ENCODE results near the gene MAPK11. TPM values are rescaled to one million over a fixed set of nuclear protein-coding genes. Genes with fewer than 3 reads are reported as not detected.
A peak's percentile ranks its signal among the peaks of the same experiment; 100 is the strongest.

The MAPK11 gene
- total RNA-seq, 2 experiments from 2014 or later: 5.9 to 6.2 TPM

DNA sequence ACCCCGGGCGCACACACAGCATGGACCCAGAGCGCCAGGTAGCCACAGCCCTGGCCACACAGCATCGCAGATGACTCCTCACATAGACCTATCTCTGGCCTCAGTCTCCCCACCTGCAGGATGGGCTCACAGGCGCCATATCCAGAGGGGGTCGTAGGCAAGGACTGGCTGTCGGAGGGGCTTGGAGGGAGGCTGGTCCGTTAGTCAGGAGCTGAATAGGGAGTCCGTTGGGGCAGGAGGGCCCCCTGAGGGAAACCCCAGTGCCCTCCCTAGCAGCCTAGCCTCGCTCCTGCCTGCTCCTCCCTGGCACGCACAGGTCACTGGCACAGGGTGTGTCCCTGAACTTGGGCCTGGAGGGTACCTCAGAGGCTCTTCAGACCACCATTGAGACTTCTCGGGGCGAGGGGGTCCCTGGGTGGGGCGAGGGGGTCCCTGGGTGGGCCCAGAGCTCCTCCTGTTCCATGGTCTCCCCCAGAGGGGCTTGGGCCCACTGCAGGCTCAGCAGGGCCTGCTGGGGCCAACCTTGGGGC, 35.3 kb upstream of the MAPK11 start:
- CTCF ChIA-PET: interaction anchor here (1.0 kb wide), 1 partner anchor 11 kb away, joined by 3 read pairs; no protein-coding TSS in a partner anchor
- H3K9me3 Mint-ChIP-seq: no peaks in the 10 kb centered on the region

DNA sequence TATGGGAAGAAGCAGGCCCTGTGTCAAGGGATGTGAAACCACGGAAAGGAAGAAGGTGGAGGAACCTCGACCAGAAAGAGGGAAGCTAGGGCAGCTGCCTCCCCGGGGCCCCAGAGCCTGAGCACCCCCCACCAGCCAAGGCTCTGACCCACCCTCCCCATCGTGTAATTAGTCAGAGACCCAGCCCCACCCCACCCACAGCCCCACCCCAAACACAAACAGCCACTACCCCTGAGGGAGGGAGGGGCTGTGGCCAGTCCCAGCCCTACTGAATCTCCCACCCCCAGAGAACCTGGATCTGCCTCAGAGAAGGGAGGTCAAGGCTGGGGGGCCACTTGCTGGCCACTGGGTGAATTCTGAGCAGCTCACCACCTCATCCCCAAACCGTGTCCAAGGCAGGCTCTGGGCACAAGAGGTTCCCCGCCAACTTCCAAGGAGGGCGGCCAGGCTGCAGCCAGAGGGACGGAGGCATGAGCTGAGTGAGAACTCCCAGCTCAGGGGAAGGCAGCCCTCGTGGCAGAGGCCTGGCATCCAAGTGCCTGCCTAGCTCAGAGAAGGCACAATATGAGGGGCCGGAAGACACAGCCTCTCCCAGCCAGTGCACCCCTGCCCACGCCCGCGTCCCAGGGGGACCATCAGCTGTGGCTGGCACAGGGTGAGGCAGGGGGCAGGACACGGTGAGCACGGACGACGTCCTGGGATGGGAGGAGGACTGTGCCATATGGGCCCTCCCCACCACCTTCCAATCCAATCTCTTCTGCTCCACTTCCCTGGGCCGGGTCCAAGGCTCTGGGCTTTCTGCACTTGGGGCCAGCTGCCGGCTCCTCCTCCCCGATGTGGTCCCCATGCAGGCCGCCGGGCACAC, 34.6 kb upstream of the MAPK11 start:
- ATAC-seq (no peak), DNase-seq (no peak)
- H3K4me1 Mint-ChIP-seq (ENCODE audit: low read depth): peaks cover 15% of the 10 kb centered on the region
- no peaks in the 10 kb centered on the region for H3K36me3 Mint-ChIP-seq (ENCODE audit: low read depth)
- intact Hi-C loops (cut with micrococcal nuclease): no loop called here
- H3K27ac Mint-ChIP-seq: no peak overlapping the region
- H3K27me3 Mint-ChIP-seq: peaks cover 13% of the 10 kb centered on the region
- TF ChIP-seq, protein P1, sequence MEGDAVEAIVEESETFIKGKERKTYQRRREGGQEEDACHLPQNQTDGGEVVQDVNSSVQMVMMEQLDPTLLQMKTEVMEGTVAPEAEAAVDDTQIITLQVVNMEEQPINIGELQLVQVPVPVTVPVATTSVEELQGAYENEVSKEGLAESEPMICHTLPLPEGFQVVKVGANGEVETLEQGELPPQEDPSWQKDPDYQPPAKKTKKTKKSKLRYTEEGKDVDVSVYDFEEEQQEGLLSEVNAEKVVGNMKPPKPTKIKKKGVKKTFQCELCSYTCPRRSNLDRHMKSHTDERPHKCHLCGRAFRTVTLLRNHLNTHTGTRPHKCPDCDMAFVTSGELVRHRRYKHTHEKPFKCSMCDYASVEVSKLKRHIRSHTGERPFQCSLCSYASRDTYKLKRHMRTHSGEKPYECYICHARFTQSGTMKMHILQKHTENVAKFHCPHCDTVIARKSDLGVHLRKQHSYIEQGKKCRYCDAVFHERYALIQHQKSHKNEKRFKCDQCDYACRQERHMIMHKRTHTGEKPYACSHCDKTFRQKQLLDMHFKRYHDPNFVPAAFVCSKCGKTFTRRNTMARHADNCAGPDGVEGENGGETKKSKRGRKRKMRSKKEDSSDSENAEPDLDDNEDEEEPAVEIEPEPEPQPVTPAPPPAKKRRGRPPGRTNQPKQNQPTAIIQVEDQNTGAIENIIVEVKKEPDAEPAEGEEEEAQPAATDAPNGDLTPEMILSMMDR (IDR thresholded peaks at IDR 0.05): no peak
- POLR2A ChIA-PET: interaction anchor here (2.2 kb wide), 1 partner anchor 9 kb away, joined by 9 read pairs; no protein-coding TSS in a partner anchor
- H3K9me3 Mint-ChIP-seq: no peaks in the 10 kb centered on the region
- CTCF ChIA-PET: interaction anchor here (1.0 to 1.5 kb wide), 2 partner anchors 10 to 52 kb away, joined by 3 to 4 read pairs; no protein-coding TSS in a partner anchor
- H3K4me3 Mint-ChIP-seq: no peak overlapping the region

More for the DNA sequence above, 35.3 kb upstream of the MAPK11 start:
- Mint-ChIP-seq H3K27me3 (peaks cover 13% of the 10 kb centered on the region), H3K27ac (no peak overlapping the region), H3K36me3 (ENCODE audit: low read depth) (no peaks in the 10 kb centered on the region), H3K4me1 (ENCODE audit: low read depth) (peaks cover 15% of the 10 kb centered on the region), H3K4me3 (no peak overlapping the region)
- ATAC-seq (no peak), DNase-seq (no peak)
- TF ChIP-seq, protein P1 (IDR thresholded peaks at IDR 0.05): no peak
- POLR2A ChIA-PET: interaction anchor here (1.5 to 2.2 kb wide), 3 partner anchors 8 to 11 kb away, joined by 3 to 9 read pairs (median 8); no protein-coding TSS in a partner anchor
- intact Hi-C loops (cut with micrococcal nuclease): no loop called here

DNA sequence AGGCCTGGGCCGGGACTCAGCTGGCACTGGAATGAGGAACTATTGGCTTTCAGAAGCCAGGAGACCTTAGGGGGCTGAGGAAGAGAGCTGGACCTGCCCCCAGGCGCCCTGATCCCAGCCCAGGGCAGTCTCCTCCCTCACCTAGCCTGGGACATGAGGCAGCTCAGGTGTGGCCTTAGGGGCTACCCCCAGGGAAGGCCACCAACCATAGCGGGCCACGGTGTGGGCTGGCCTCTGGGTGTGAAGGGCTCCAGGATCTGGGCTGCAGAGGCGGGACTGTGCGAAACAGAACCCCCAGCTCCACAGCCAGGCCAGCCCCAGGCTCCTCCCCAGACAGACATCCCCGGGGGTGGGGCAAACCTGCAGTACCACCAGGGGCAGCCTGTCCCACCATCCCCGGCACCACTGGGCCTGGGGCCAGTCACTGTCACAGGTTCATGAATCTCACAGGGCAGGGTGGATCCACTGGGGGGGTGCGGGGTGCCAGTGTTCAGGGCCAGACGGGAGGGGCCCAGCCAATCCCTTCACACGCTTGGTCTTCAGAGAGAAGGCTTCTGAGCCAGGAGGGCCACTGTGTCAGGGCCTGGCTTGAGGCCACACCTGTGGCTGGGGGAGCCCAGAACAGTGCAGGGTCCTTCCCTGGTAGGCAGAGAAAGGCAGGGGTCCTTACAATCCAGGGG, 33.8 kb upstream of the MAPK11 start:
- H3K4me1 Mint-ChIP-seq (ENCODE audit: low read depth): peaks cover 15% of the 10 kb centered on the region
- ChIA-PET CTCF (interaction anchor here (0.7 to 1.5 kb wide), 4 partner anchors 10 to 51 kb away, joined by 3 to 4 read pairs (median 3); no protein-coding TSS in a partner anchor), POLR2A (interaction anchor here (0.8 to 2.2 kb wide), 2 partner anchors 10 to 23 kb away, joined by 3 to 9 read pairs; no protein-coding TSS in a partner anchor)
- no peaks in the 10 kb centered on the region for H3K9me3 Mint-ChIP-seq
- H3K36me3 Mint-ChIP-seq (ENCODE audit: low read depth): no peaks in the 10 kb centered on the region
- no peak for ATAC-seq
- peak; percentile 35 for DNase-seq
- TF ChIP-seq, protein P1 (IDR thresholded peaks at IDR 0.05): no peak
- intact Hi-C loops (cut with micrococcal nuclease): no loop called here
- peaks cover 13% of the 10 kb centered on the region for H3K27me3 Mint-ChIP-seq
- H3K27ac Mint-ChIP-seq: no peak overlapping the region
- H3K4me3 Mint-ChIP-seq: no peak overlapping the region

DNA sequence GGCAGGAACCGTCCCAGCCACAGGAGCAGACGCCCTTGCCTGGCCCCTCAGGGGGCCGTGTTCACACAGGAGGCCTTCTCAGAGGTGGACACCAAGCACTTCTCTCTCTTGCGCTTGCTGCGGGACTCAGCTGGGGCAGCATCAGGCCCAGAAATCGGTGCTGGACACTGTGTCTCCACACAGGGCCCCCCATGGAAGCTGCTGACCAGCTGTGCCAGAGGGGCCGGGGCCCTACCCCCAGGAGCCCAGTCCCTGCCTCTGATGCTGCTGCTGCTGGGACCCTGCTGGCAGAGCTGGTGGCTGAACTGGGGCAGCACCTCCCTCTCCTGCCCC, 33.3 kb upstream of the MAPK11 start:
- intact Hi-C loops (cut with micrococcal nuclease): no loop called here
- ChIA-PET POLR2A (interaction anchor here (0.8 to 2.2 kb wide), 2 partner anchors 10 to 24 kb away, joined by 3 to 9 read pairs; no protein-coding TSS in a partner anchor), CTCF (interaction anchor here (0.7 to 1.5 kb wide), 4 partner anchors 10 to 51 kb away, joined by 3 to 4 read pairs (median 3); no protein-coding TSS in a partner anchor)
- DNase-seq (no peak), ATAC-seq (no peak)
- Mint-ChIP-seq H3K4me1 (ENCODE audit: low read depth) (peaks cover 12% of the 10 kb centered on the region), H3K36me3 (ENCODE audit: low read depth) (no peaks in the 10 kb centered on the region), H3K27ac (no peak overlapping the region), H3K9me3 (no peaks in the 10 kb centered on the region), H3K4me3 (no peak overlapping the region), H3K27me3 (peaks cover 15% of the 10 kb centered on the region)
- TF ChIP-seq, protein P1 (IDR thresholded peaks at IDR 0.05): no peak
